RCC 7860 (cell line): Measurements from ENCODE around the gene AP4B1.
A peak's percentile ranks its signal among the peaks of the same experiment; 100 is the strongest.
"Not testable (repeated sequence)": the region's sequence is repeated elsewhere in the genome, so short reads cannot be mapped to it uniquely, and the experiment has no call there.

Source experiments
- DNase-seq: peaks from one replicate; pipeline ENCODE4 v3.0.0-alpha.2; 2015; ENCODE audit warnings: low spot score
- FAIRE-seq: peaks from 2 replicates; lab custom pipeline; 2012; peaks lifted over from hg19 to GRCh38; lab: Jason Lieb, UNC

The AP4B1 gene

DNA sequence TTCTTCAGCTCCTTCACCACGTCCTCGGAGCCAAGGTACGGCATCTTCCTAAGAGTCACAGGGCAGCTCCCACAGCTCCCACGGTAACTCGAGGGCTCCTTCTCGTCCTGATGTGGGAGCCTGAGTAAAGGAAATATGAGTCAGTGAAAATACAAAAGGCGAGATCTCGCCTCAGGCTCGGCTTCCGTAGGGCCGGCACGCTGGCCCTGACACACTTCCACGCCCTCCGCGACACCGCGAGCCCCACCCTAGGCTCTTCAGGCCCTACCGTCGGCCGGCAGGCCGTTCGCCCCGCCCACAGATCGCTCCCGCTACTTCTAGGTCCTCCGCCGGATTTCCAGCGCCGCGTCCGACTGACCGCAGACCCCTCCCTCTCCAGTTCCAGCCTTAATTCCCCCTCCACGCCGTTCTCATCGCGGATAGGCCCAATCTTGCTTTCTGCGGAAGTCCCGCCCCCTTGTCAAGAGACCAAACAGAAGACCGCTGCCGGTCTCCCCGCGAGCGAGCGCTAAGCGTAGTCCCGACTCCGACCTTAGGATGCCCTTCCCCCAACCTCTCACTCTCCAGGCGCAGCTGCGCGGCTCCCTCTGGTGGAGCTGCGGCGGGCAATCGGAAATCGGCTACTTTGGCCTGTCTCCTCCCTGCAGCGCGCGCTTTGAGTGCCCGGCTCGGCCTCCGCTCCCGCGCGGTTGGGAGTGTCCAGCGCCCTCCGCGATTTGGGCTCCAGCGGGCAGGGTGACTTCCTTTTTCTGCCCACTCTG is at the start of gene AP4B1, which contains the start of gene DCLRE1B:
TSS of gene AP4B1 (minus strand) at position 126 of the 761 bp plus-strand sequence. CDS start at position 44, 82 bp downstream.
TSS of gene DCLRE1B (plus strand) at position 653 of the 761 bp plus-strand sequence. CDS start 261 bp downstream, outside the sequence.
- DNase-seq (peak; percentile 99), FAIRE-seq (peak; percentile 92)

DNA sequence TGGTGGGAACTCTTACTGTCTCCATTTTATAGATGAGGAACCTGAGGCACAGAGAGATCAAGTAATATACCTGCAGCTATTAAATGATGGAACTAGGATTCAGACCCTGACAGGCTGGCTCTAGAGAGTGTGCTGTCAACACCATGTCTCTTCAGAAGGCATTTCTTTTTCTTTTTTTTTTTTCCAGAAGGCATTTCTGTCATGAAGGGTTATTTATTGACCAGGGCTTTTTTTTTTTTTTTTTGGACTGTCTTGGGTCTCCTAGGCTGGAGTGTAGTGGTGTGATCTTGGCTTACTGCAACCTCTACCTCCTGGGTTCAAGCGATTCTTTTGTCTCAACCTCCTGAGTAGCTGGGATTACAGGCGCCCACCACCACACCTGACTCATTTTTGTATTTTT is 47.1 kb upstream of the AP4B1 start:
- FAIRE-seq (no peak), DNase-seq (no peak)

DNA sequence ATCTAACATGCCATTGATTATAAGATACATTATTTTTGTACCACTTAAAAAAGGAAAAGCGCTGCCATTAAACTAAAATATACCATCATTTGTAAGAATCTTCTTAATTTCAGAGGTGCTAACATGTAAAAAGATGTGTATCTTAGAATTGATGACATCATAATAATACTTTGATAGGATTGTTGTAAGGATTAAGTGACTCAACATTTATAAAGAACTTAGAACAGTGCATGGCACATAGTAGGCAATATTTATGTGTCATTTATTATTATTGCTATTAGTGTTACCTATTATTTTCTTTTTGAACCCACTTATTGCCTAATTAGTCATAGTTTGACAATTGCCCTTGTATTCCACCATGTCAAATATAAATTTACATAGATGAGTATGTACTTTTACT is 46.3 kb upstream of the AP4B1 start:
- DNase-seq (no peak), FAIRE-seq (no peak)

DNA sequence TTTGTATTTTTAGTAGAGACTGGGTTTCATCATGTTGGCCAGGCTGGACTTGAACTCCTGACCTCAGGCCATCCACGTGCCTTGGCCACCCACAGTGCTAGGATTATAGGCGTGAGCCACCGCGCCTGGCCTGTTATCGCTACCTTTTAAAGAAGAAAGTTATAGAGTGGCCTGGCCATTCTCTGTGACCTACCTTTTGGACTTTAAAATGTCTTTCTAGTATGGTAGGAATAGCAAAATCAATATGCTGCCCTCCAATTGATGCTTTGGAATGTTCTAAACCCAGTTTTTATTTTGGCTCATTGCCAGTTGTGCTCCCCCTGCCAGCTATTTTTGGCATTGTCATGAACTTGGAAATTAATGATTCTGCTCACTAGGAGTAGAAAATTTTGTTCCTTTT is 44.4 kb upstream of the AP4B1 start:
- DNase-seq (no peak), FAIRE-seq (no peak)

DNA sequence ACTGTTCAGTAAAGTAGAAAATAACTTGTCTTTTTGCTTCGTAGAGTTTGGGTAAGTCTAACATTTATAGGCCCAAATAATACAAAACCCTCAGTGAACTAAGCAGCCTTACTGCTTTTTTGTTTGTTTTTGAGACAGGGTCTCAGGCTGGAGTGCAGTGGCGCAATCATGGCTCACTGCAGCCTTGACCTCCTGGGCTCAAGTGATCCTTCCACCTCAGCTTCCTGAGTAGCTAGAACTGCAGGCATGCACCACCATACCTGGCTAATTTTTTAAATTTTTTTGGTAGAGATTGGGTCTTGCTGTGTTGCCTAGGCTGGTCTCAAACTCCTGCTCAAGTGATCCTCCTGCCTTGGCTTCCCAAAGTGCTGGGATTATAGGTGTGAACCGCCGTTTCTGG is 43.6 kb upstream of the AP4B1 start:
- FAIRE-seq, DNase-seq: not testable (repeated sequence)

DNA sequence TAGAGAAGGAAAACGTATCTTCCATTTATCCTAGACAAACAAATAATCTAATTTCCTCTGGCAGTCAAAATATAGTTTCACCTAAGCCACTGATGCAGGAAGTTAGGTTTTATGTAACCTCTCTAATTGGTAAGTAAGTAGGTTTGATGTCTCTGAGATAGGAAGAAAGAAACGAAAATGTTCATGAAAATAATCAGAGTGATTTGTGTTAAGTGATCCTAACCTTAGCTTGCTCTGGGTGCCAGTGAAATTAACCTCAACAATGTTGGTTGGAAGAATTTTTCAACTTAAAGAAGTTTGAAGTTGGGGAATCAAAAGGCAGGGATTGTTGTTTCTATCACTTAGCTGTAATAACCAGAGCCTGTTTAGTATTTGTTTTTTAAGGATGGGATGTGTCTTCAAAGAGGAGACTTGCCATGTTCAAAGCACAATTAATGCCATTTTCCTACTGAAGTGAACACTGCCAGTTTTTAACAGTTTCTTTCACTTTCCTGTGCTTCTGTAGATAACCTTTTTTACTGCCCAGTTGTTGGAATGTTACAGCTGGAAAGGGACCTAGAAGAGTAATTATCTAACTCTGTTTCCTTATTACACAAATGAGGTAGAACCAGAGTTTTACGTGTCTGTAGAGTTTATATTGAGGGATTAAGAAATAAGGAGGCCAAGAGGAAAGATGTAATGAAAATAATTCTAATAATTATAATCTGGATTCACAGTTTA is 42.9 kb upstream of the AP4B1 start:
- FAIRE-seq = no peak
- DNase-seq = no peak

DNA sequence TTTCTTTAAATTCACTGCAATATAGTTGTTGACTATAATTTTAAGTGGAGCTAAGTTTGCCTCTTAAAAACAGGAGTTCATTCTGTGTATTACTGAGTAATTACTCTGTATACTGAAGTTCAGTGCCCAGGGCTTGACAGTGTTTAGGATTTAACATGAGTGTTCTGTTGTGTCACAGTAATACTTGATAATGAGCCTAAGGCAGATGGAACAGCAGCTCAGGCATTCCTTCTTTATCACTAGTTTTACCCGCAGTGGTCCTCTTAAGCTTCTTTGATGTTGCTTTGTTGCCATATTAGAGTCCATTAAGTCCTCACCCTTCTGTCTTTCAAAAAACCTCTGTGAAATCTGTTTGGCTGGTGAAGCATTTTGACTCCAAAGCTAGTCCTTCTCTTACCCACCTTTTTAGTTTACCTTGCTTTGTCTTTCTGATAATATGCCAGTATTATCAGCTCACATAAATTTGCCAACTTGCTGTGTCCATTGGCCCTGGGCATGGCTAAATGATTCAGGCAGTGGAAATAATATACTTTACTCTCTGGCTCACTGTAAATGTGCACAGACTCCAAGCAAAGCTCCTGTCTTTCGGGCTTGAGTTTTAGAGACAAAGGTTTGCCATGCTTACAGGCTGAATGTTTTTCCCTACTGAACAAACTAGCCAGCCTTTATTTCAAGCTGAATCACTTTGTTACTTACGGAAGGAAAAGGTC is 42.2 kb upstream of the AP4B1 start:
- no peak for FAIRE-seq
- no peak for DNase-seq

DNA sequence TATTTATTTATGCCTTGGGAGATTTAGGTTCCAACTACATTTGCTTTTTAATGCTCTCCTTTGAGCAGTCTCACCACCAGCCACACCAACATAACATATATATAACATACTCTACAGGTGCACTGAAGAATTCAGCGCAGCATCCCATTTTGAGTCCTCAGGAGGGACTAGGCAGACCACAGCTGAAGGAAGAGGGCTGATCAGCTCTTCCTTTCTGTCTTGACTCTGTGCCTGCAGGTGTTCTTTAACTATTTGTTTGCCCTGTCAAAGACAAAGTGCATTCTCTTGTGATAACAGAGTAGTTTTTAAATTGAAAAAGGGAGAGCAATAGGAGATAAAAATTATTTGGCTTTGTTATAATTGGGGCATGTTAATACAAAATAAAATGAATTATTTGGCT is 41.5 kb upstream of the AP4B1 start:
- FAIRE-seq = no peak
- DNase-seq = no peak

DNA sequence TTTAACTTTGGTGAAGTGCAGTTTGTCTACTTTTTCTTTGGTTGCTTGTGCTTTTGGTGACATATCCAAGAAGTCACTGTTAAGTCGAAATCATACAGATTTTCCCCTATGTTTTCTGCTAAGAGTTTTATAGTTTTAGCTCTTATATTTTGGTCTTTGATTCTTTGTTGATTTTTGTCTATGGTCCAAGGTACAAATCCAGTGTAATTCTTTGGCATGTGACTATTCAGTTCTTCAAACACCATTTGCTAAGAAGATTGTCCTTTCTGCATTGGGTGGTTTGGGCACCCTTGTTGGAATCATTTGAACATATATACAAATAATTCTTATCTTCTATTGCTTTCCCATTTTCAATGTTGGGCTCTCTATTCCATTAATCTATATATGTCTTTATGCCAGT is 40.7 kb upstream of the AP4B1 start:
- DNase-seq = no peak
- no peak for FAIRE-seq

DNA sequence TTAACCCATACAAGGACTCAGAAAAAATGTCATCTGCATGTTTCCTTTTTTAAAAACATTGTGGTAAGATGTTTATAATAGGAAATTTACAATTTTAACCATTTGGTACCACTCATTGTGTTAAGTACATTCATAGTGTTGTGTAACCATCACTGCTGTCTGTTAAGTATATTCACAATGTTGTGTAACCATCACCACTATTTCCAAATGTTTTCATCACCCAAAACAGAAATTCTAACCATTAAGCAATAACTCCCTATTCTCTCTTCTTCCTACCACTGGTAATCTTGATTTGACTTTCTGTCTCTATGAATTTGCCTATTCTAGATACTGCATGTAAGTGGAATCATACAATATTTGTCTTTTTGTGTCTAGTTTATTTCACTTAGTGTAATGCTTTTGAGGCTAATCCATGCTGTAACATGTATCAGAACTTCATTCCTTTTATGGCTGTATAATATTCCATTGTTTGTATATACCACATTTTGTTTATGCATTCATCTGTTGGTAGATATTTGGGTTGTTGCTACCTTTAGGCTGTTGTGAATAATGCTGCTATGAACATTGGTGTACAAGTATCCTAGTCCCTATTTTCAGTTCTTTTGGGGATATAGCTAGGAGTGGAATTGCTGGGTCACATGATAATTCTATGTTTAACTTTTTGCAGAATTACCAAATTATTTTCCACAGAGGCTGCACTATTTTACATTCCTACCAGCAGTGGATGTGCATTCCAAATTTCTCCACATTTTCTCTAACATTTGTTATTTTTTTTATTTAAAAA is 38.6 kb upstream of the AP4B1 start:
- DNase-seq = no peak
- FAIRE-seq = no peak

DNA sequence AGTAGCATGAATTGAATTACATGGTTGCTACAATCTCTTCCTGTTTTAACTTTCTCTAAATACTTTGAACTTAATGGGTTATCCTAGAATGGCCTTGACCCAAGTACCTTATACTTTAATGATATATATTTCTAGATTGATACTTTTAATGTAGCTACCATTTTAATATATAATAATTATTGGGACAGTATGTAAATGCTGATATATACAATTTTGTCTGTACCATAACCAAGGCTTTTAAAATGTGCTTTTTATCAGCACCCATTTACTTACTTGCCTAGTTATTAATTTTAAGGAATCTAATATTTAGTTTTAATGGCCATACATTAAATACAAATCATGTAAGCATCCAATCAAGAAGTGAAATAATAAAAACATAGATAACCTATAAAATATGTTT is 37.9 kb upstream of the AP4B1 start:
- no peak for DNase-seq
- FAIRE-seq = no peak

DNA sequence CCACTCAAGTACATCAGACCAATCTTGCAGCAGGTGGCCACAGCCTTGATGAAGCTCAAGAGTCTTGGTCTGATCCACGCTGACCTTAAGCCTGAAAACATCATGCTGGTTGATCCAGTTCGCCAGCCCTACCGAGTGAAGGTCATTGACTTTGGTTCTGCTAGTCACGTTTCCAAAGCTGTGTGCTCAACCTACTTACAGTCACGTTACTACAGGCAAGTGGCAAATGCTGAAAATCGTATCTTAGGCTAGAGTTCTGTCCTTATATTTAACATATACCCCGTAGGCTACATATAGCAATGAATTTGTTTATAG is 36.6 kb upstream of the AP4B1 start:
- no peak for DNase-seq
- no peak for FAIRE-seq

DNA sequence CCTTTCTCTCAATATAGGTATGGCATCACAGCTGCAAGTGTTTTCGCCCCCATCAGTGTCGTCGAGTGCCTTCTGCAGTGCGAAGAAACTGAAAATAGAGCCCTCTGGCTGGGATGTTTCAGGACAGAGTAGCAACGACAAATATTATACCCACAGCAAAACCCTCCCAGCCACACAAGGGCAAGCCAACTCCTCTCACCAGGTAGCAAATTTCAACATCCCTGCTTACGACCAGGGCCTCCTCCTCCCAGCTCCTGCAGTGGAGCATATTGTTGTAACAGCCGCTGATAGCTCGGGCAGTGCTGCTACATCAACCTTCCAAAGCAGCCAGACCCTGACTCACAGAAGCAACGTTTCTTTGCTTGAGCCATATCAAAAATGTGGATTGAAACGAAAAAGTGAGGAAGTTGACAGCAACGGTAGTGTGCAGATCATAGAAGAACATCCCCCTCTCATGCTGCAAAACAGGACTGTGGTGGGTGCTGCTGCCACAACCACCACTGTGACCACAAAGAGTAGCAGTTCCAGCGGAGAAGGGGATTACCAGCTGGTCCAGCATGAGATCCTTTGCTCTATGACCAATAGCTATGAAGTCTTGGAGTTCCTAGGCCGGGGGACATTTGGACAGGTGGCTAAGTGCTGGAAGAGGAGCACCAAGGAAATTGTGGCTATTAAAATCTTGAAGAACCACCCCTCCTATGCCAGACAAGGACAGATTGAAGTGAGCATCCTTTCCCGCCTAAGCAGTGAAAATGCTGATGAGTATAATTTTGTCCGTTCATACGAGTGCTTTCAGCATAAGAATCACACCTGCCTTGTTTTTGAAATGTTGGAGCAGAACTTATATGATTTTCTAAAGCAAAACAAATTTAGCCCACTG is 36.0 kb upstream of the AP4B1 start:
- DNase-seq = no peak
- FAIRE-seq = no peak

DNA sequence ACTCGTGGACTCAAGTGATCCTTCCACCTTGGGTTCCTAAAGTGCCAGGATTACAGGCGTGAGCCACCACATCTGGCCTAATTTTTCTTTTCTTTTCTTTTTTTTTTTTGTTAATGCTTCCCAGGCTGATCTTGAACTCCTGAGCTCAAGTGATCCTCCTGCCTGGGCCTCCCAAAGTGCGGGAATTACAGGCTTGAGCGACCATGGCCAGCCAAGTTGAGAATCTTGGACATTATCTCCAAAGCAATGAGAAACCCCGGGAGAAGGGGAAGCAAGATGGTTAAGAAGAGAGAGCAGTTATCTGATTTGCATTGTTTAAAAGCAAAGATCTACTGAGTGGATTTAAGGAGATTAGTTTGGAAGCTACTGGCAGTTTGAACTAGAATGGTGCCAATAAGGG is 33.6 kb upstream of the AP4B1 start:
- FAIRE-seq = no peak

DNA sequence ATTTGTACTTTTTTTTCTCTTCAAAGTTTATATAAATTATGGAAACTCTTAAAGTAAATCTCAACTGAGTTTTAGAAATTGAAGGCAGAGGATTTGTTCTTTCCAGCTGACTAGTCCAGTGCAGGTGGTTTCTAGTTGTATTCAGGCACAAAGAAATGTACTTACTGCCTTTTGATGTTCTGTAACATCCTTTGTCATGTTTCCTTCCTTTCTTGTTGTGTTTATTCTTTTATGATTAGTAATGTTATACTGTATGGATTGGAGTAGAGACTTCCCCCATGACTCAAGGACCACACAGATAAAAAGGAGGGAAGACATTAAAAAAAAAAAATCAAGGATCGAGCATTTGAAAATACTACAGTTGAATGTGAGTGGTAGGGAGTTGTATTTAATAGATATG is 32.5 kb upstream of the AP4B1 start:
- no peak for FAIRE-seq

More for the DNA sequence above, 33.6 kb upstream of the AP4B1 start:
- DNase-seq = no peak

DNA sequence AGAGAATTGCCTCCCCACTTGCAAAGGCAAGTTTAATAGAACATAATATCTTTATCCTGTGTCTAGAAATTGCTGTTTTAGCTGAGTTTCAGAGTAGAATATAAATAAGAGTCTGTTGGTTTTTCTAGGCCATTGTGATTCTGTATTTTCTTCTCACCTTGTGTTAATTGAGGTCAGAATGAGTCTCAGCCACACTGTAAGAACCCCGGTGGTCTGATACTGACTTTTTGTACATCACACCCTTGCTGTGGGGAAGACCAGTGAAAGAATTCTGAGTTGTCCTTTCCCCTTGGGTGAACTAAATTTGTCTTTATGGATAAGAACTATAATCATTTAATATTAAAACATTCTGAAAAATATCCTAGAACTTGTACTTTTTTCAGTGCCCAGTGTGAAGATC is 31.4 kb upstream of the AP4B1 start:
- no peak for DNase-seq
- no peak for FAIRE-seq

More for the DNA sequence above, 32.5 kb upstream of the AP4B1 start:
- no peak for DNase-seq

DNA sequence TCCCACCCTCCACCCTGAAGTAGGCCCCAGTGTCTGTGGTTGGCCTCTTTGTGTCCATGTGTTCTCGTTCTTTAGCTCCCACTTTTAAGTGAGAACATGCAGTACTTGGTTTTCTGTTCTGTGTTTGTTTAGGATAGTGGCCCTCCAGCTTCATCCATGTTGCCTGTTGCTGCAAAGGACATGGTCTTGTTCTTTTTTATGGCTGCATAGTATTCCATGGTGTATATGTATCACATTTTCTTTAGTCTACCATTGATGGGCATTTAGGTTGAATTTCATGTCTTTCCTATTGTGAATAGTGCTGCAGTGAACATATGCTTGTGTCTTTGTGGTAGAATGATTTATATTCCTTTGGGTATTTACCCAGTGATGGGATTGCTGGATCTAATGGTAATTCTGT is 30.6 kb upstream of the AP4B1 start:
- DNase-seq (no peak), FAIRE-seq (no peak)

DNA sequence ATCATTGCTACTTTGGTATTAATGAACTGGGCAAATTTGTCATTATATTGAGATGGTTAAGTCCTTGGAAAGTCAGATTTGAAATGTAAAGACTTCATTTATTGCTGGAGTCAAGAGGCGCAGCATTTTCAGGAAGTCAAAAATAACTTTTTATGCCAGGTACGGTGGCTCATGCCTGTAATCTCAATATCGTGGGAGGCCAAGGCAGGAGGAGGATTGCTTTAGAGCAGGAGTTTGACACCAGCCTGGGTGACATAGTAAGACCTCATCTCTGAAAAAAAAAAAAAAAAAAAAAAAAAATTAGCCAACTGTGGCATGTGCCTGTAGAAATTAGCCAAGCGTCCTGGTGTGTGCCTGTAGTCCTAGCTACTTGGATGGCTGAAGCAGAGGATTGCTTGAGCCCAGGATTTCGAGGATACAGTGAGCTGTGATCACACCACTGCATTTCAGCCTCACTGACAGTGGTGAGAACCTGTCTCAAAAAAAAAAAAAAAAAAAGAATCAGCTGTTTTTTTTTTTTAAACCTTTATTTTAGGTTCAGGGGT is 30.0 kb upstream of the AP4B1 start:
- DNase-seq = no peak
- no peak for FAIRE-seq

DNA sequence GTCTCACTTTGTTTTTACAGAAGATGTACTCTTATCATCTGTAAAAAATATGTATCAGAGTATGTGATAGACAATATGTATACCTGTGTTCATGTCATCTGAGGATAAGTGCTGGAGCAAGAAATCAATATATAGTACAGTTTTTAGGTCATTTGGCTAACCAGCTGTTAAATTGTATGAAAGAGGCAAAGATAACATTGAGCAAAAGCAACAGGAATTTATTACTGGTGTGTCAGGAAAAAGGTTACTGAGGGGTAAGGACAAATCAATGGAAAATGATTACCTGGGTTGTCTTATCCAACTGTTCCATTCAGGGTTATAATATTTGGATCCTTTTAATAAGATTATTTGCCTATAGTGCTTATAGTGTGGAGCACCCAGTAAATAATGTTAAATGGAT is 29.4 kb upstream of the AP4B1 start:
- no peak for FAIRE-seq

DNA sequence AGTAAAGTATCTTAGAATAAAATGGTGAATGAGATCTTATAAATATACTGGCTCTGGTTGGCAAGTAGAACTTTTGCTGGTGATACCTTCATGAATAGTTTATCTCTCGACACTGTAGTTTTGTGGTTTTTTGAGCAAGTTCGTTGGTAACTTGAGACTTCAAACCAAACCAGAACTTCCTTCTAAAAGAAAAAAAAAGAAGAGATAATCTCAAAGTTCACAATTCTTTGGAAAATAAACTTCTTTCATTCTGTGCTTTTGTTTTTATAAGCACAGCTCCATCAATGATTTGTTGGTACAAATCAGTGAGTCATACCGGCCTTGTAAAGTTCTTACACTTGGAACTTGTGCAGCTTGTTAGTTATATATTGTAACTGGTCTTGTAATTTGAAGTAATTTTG is 26.9 kb upstream of the AP4B1 start:
- FAIRE-seq (no peak), DNase-seq (no peak)

More for the DNA sequence above, 29.4 kb upstream of the AP4B1 start:
- DNase-seq = no peak
